OCI-LY1 (cell line): ENCODE results near the gene AGRN.

Source experiments
- H2AFZ ChIP-seq: fragments of 200-600 bp; sonication (generic), shearing (Covaris generic); 2 replicates; pipeline ENCODE4 v1.6.0; 2014; ENCODE audit warnings: antibody characterized with exemption, mild to moderate bottlenecking, low read length
- H3F3A ChIP-seq: fragments of 200-600 bp; sonication (generic), shearing (Covaris generic); 2 replicates; pipeline ENCODE4 v1.6.0; 2014; ENCODE audit warnings: mild to moderate bottlenecking, antibody characterized with exemption, low read length, moderate library complexity; ENCODE audit not compliant: insufficient read depth
- H3K27ac ChIP-seq: fragments of 200-600 bp; sonication (generic); 2 replicates; pipeline ENCODE4 v1.5.1; 2014; ENCODE audit warnings: low read length, mixed run types, mild to moderate bottlenecking, low read depth; ENCODE audit not compliant: poor library complexity, severe bottlenecking
- H3K27me3 ChIP-seq: fragments of 200-600 bp; sonication (generic); 2 replicates; pipeline ENCODE4 v1.6.0; 2014; ENCODE audit warnings: antibody characterized with exemption, mild to moderate bottlenecking, low read length, moderate library complexity; ENCODE audit not compliant: insufficient read depth
- H3K36me3 ChIP-seq: fragments of 200-600 bp; sonication (generic); 2 replicates; pipeline ENCODE4 v1.6.1; 2014; ENCODE audit warnings: mild to moderate bottlenecking, antibody characterized with exemption, low read length, moderate library complexity, mixed read lengths; ENCODE audit not compliant: insufficient read depth
- H3K4me1 ChIP-seq: fragments of 200-600 bp; sonication (generic); 2 replicates; pipeline ENCODE4 v1.5.1; 2014; ENCODE audit warnings: mild to moderate bottlenecking, low read length, moderate library complexity; ENCODE audit not compliant: insufficient read depth, severe bottlenecking
- H3K4me2 ChIP-seq: fragments of 200-600 bp; sonication (generic), shearing (Covaris generic); 2 replicates; pipeline ENCODE4 v1.6.1; 2014; ENCODE audit warnings: low read length
- H3K4me3 ChIP-seq: fragments of 200-600 bp; sonication (generic); 2 replicates; pipeline ENCODE4 v1.5.1; 2014; ENCODE audit warnings: low read length, low read depth, mild to moderate bottlenecking, mixed read lengths; ENCODE audit not compliant: poor library complexity, severe bottlenecking
- H3K79me2 ChIP-seq: fragments of 200-600 bp; shearing (Covaris generic); 2 replicates; pipeline ENCODE4 v1.6.1; 2016; ENCODE audit warnings: mixed run types, low read length, mixed read lengths; ENCODE audit not compliant: insufficient read depth
- H3K9ac ChIP-seq: fragments of 200-600 bp; sonication (generic), shearing (Covaris generic); 2 replicates; pipeline ENCODE4 v1.6.1; 2014; ENCODE audit warnings: mild to moderate bottlenecking, low read length, mixed read lengths
- H3K9me2 ChIP-seq: fragments of 200-600 bp; sonication (generic), shearing (Covaris generic); 2 replicates; pipeline ENCODE4 v1.6.1; 2014; ENCODE audit warnings: low read depth, mild to moderate bottlenecking, low read length, mixed read lengths
- H3K9me3 ChIP-seq: fragments of 200-600 bp; shearing (Covaris generic); 2 replicates; pipeline ENCODE4 v1.6.1; 2014; ENCODE audit warnings: low read length, mixed read lengths
- H4K20me1 ChIP-seq: fragments of 200-600 bp; sonication (generic), shearing (Covaris generic); 2 replicates; pipeline ENCODE4 v1.6.0; 2016; ENCODE audit warnings: mild to moderate bottlenecking, low read length; ENCODE audit not compliant: insufficient read depth
- EZH2 ChIP-seq: fragments of 200-600 bp; sonication (generic), shearing (Covaris generic); IDR thresholded peaks from 2 replicates; pipeline ENCODE4 v1.8.0; 2017; ENCODE audit warnings: borderline replicate concordance, mixed run types, mild to moderate bottlenecking, antibody characterized with exemption, low read length, moderate library complexity, mixed read lengths
- TF ChIP-seq, protein P1 (sequence below): fragments of 200-600 bp; sonication (generic), shearing (Covaris generic); IDR thresholded peaks from 2 replicates; pipeline ENCODE4 v1.5.1; 2017; ENCODE audit warnings: mild to moderate bottlenecking, antibody characterized with exemption, low read length, moderate library complexity, mixed read lengths

Gene AGRN

DNA sequence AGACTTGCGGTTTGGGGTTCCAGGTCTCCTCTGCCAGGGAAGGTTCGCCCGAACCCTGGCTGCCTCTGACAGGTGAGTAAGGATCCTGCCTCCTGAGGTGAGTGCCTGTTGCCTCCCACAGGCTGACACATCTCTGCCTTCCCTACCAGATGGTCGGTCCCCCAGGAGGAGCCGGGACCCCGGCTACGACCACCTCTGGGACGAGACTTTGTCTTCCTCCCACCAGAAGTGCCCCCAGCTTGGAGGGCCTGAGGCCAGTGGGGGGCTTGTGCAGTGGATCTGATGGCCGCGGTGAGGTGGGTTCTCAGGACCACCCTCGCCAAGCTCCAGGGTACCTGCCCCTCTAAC, 45.7 kb upstream of the AGRN start:
- Histone ChIP-seq H3F3A (no peaks in the 10 kb centered on the region), H3K9me2 (no peaks in the 10 kb centered on the region), H2AFZ (no peak overlapping the region), H3K4me3 (no peak overlapping the region), H3K4me2 (no peak overlapping the region), H3K9me3 (no peaks in the 10 kb centered on the region), H3K36me3 (no peaks in the 10 kb centered on the region), H3K79me2 (no peaks in the 10 kb centered on the region), H3K4me1 (peaks cover 7% of the 10 kb centered on the region), H3K27me3 (peaks cover 6% of the 10 kb centered on the region; the same call in 1 of the 2 replicates), H3K27ac (no peak overlapping the region), H3K9ac (no peak overlapping the region), H4K20me1 (no peaks in the 10 kb centered on the region)
- TF ChIP-seq EZH2, result no peak
- TF ChIP-seq, protein P1, sequence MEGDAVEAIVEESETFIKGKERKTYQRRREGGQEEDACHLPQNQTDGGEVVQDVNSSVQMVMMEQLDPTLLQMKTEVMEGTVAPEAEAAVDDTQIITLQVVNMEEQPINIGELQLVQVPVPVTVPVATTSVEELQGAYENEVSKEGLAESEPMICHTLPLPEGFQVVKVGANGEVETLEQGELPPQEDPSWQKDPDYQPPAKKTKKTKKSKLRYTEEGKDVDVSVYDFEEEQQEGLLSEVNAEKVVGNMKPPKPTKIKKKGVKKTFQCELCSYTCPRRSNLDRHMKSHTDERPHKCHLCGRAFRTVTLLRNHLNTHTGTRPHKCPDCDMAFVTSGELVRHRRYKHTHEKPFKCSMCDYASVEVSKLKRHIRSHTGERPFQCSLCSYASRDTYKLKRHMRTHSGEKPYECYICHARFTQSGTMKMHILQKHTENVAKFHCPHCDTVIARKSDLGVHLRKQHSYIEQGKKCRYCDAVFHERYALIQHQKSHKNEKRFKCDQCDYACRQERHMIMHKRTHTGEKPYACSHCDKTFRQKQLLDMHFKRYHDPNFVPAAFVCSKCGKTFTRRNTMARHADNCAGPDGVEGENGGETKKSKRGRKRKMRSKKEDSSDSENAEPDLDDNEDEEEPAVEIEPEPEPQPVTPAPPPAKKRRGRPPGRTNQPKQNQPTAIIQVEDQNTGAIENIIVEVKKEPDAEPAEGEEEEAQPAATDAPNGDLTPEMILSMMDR, result no peak

DNA sequence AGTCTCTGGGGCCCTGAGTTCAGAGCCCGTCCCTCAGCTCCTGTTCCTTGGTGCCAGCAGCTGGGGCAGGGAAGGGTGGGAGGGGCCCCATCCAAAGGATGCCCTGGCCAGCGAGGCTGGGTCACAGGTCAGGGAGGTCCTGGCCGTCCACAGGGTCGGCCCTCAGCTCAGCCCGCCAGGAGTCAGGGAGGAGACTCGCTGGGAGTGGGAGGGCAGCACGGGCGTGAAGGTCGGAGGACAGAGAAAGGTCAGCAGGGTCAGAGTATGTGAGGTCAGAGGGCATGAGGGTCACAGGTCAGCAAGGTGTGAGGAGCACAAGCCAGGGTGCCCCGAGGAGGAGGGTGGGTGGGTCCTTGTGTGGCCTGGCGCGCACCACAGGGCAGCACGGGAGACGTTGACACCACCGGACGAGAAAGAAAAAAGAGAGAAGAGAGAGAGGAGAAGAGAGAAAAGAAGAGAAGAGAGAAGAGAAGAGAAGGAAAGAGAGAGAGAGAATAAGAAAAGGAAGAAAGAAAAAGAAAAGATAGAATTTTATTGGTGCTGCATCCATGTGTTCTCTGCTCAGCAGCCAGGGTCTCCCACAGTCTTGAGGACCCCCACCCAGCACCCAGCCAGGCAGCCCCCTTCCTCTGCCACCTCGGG, 45.1 kb upstream of the AGRN start:
- Histone ChIP-seq H3K9ac (no peak overlapping the region), H3K36me3 (no peaks in the 10 kb centered on the region), H3K27ac (no peak overlapping the region), H3K79me2 (no peaks in the 10 kb centered on the region), H3F3A (no peaks in the 10 kb centered on the region), H3K9me2 (no peaks in the 10 kb centered on the region), H3K27me3 (peaks cover 6% of the 10 kb centered on the region; the same call in 1 of the 2 replicates), H3K9me3 (no peaks in the 10 kb centered on the region), H3K4me2 (no peak overlapping the region), H3K4me1 (peaks cover 7% of the 10 kb centered on the region), H3K4me3 (no peak overlapping the region), H4K20me1 (no peaks in the 10 kb centered on the region), H2AFZ (no peak overlapping the region)
- TF ChIP-seq EZH2, result no peak
- TF ChIP-seq, protein P1, result no peak

DNA sequence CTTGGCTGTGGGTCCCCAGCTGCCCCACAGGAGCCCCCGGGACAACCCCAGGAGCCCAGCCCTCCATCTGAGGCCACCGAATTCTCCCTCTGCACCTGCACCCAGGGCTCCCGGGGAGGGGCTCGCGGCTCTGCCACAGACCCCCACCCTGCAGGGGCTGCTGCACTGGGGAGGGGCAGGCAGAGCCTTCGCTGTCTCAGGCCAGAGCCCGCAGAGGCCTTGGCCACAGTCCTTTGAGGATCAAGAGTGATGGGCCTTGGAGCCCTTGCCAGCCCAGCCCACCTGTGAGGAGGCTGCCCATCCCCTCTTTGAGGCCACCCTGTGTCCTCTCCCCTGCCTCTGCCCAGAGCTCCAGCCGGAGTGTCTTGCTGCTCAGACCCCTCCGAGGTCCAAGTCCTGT, 44.6 kb upstream of the AGRN start:
- H3K4me2 ChIP-seq, result no peak overlapping the region
- no peaks in the 10 kb centered on the region for H3K9me3 ChIP-seq
- H2AFZ ChIP-seq, result no peak overlapping the region
- no peak overlapping the region for H3K9ac ChIP-seq
- no peaks in the 10 kb centered on the region for H3K36me3 ChIP-seq
- peaks cover 6% of the 10 kb centered on the region; the same call in 1 of the 2 replicates for H3K27me3 ChIP-seq
- H4K20me1 ChIP-seq, result no peaks in the 10 kb centered on the region
- H3K4me1 ChIP-seq, result peaks cover 7% of the 10 kb centered on the region
- H3K27ac ChIP-seq, result no peak overlapping the region
- no peaks in the 10 kb centered on the region for H3K9me2 ChIP-seq
- TF ChIP-seq, protein P1, result no peak
- TF ChIP-seq EZH2, result no peak
- no peaks in the 10 kb centered on the region for H3F3A ChIP-seq
- H3K79me2 ChIP-seq, result no peaks in the 10 kb centered on the region
- no peak overlapping the region for H3K4me3 ChIP-seq
